Measurements from ENCODE around the gene TTC23L.

TTC23L gene

GRCh38 chr5:34926318-34926888 is 87.4 kb downstream of the TTC23L start:
- DNase-seq = no peak

GRCh38 chr5:34927785-34928184 is 88.8 kb downstream of the TTC23L start:
- no peak for DNase-seq

GRCh38 chr5:34928267-34928666 is 89.3 kb downstream of the TTC23L start:
- DNase-seq = no peak

GRCh38 chr5:34929134-34929719 is 90.3 kb downstream of the TTC23L start, which contains the start of gene DNAJC21:
TSS of gene DNAJC21 (plus strand) at chr5:34929559. CDS start at chr5:34929820, 261 bp downstream.
- peak; percentile 98 for DNase-seq

GRCh38 chr5:34929720-34930461 is 90.9 kb downstream of the TTC23L start:
- peak; percentile 83 for DNase-seq

- no peak for DNase-seq
Observed at GRCh38 chr5:34930462-34930844, 91.5 kb downstream of the TTC23L start.

- DNase-seq = no peak
Observed at GRCh38 chr5:34930870-34931269, 91.9 kb downstream of the TTC23L start.

GRCh38 chr5:34932947-34933346 is 94.0 kb downstream of the TTC23L start:
- no peak for DNase-seq

GRCh38 chr5:34941936-34942335 is 103.0 kb downstream of the TTC23L start:
- no peak for DNase-seq

GRCh38 chr5:34944044-34944443 is 105.1 kb downstream of the TTC23L start:
- no peak for DNase-seq

- no peak for DNase-seq
Observed at GRCh38 chr5:34944460-34945047, 105.6 kb downstream of the TTC23L start.
